Adipocyte (in vitro differentiated cells): Measurements from ENCODE around the gene CARS1.

ENCODE experiments used
- DNase-seq: peaks from one replicate; pipeline ENCODE4 v3.0.0-alpha.2; 2015; ENCODE audit warnings: low read depth
- H3K27me3 ChIP-seq: replicated peaks from 2 replicates; pipeline ENCODE4 v1.7.0; 2013; ENCODE audit warnings: mild to moderate bottlenecking, low read length, moderate library complexity; ENCODE audit not compliant: control insufficient read depth, insufficient read depth
- H3K36me3 ChIP-seq: 2 replicates; pipeline ENCODE4 v1.7.0; 2013; ENCODE audit warnings: low read length, mild to moderate bottlenecking, moderate library complexity; ENCODE audit not compliant: control insufficient read depth, insufficient read depth, severe bottlenecking
- H3K4me1 ChIP-seq: 2 replicates; pipeline ENCODE4 v1.7.0; 2013; ENCODE audit warnings: mild to moderate bottlenecking, low read length, moderate library complexity; ENCODE audit not compliant: control insufficient read depth, insufficient read depth
- H3K4me3 ChIP-seq: 2 replicates; pipeline ENCODE4 v1.7.0; 2013; ENCODE audit warnings: mild to moderate bottlenecking, low read length, moderate library complexity
- H3K9ac ChIP-seq: 2 replicates; pipeline ENCODE4 v1.7.0; 2013; ENCODE audit warnings: mild to moderate bottlenecking, low read length, moderate library complexity
- H3K9me3 ChIP-seq: 2 replicates; pipeline ENCODE4 v1.7.0; 2013; ENCODE audit warnings: mild to moderate bottlenecking, low read length, moderate library complexity; ENCODE audit not compliant: control insufficient read depth

CARS1 gene

DNA sequence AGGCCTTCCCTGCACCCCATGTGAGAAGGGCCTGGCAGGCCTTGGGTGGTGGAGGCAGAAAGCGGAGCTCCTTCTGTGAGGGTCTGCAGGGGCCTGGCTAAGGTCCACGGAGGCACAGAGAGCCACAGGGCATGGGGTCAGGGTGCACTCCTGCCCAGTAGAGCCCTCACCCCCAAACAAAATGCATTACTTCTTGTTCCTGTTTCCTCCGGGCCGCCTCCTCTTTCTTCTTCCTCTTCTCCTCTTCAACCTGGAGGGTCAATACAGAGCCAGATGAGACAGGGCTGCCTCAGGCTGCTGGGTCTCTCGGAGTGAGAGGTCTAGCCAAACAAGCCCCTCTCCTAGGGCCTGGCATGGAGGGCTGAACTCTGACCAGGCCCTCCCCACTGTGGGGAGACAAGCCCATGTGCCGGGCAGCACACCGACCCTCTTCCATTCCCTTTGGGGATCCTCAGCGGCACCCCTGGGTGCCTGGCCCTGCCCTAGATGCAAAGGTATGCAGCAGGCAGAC lies 54.8 kb downstream of the CARS1 start:
- Histone ChIP-seq H3K4me3 (no peak overlapping the region), H3K4me1 (peaks cover 7% of the 10 kb centered on the region), H3K36me3 (peaks cover 84% of the 10 kb centered on the region), H3K9ac (no peak overlapping the region), H3K9me3 (no peaks in the 10 kb centered on the region), H3K27me3 (no peaks in the 10 kb centered on the region)
- no peak for DNase-seq

DNA sequence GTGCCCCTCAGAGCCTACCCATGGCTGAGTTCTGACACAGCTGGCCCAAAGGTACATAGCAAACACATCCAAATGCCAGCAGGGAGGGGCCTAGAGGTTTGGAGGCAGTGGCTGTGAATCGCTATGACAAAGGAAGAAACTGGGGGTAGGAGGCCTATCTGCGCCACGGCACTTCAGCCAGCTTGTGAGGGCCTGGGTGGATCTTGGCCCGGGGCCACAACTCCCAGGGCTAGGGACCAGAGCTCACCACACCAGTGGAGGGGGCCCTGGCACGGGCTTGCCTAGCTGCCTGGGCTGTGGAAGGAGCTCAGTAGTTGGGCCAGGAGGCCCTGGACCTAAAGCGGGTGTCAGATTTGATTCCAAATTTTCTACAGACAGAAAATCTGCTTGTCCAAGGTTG lies 55.7 kb downstream of the CARS1 start:
- H3K4me3 ChIP-seq = no peak overlapping the region
- H3K9me3 ChIP-seq = no peaks in the 10 kb centered on the region
- peaks cover 81% of the 10 kb centered on the region for H3K36me3 ChIP-seq
- no peak overlapping the region for H3K9ac ChIP-seq
- peaks cover 7% of the 10 kb centered on the region for H3K4me1 ChIP-seq
- DNase-seq = no peak
- H3K27me3 ChIP-seq = no peaks in the 10 kb centered on the region

- peaks cover 69% of the 10 kb centered on the region for H3K36me3 ChIP-seq
- no peak overlapping the region for H3K4me3 ChIP-seq
- peak; percentile 33 for DNase-seq
- H3K27me3 ChIP-seq = no peaks in the 10 kb centered on the region
- H3K9ac ChIP-seq = no peak overlapping the region
- H3K4me1 ChIP-seq = peaks cover 7% of the 10 kb centered on the region
- H3K9me3 ChIP-seq = no peaks in the 10 kb centered on the region
Observed at GRCh38 chr11:3000032-3000961, 56.9 kb downstream of the CARS1 start.

- H3K4me3 ChIP-seq = no peak overlapping the region
- H3K9ac ChIP-seq = no peak overlapping the region
- peaks cover 63% of the 10 kb centered on the region for H3K36me3 ChIP-seq
- H3K4me1 ChIP-seq = peaks cover 7% of the 10 kb centered on the region
- no peak for DNase-seq
- no peaks in the 10 kb centered on the region for H3K27me3 ChIP-seq
- H3K9me3 ChIP-seq = no peaks in the 10 kb centered on the region
Observed at GRCh38 chr11:2999464-2999998, 57.7 kb downstream of the CARS1 start.

- Histone ChIP-seq H3K9me3 (no peaks in the 10 kb centered on the region), H3K36me3 (peaks cover 50% of the 10 kb centered on the region)
- DNase-seq = no peak
Observed at GRCh38 chr11:2998073-2998850, 59.0 kb downstream of the CARS1 start.

GRCh38 chr11:2997406-2997805 lies 59.8 kb downstream of the CARS1 start:
- H3K36me3 ChIP-seq = peaks cover 41% of the 10 kb centered on the region
- H3K4me3 ChIP-seq = no peak overlapping the region
- peaks cover 7% of the 10 kb centered on the region for H3K4me1 ChIP-seq
- no peaks in the 10 kb centered on the region for H3K27me3 ChIP-seq
- no peak overlapping the region for H3K9ac ChIP-seq
- DNase-seq = no peak
- no peaks in the 10 kb centered on the region for H3K9me3 ChIP-seq

More at GRCh38 chr11:2998073-2998850, 59.0 kb downstream of the CARS1 start:
- no peak overlapping the region for H3K9ac ChIP-seq
- H3K4me3 ChIP-seq = no peak overlapping the region
- H3K27me3 ChIP-seq = no peaks in the 10 kb centered on the region
- H3K4me1 ChIP-seq = peaks cover 7% of the 10 kb centered on the region

DNA sequence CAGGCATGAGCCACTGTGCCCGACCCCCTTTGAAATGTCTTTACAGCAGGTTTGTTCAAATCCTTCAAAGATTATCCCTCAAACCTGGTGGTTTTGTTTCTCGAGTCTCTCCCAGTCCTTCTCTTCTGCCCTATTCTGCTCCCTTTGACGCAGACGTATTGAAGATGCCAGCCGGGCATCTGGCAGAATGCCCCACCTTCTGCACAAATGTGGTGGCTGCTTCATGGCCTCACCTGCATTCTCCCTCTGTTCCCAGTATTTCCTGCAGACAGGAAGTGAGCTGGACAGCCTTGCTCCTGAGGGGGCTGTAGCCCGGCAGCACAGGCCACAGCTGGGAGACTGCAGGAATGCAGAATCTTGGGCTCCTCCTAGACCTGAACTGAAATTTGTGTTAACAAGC lies 60.2 kb downstream of the CARS1 start:
- Histone ChIP-seq H3K9ac (no peak overlapping the region), H3K4me1 (peaks cover 7% of the 10 kb centered on the region)
- no peak for DNase-seq

DNA sequence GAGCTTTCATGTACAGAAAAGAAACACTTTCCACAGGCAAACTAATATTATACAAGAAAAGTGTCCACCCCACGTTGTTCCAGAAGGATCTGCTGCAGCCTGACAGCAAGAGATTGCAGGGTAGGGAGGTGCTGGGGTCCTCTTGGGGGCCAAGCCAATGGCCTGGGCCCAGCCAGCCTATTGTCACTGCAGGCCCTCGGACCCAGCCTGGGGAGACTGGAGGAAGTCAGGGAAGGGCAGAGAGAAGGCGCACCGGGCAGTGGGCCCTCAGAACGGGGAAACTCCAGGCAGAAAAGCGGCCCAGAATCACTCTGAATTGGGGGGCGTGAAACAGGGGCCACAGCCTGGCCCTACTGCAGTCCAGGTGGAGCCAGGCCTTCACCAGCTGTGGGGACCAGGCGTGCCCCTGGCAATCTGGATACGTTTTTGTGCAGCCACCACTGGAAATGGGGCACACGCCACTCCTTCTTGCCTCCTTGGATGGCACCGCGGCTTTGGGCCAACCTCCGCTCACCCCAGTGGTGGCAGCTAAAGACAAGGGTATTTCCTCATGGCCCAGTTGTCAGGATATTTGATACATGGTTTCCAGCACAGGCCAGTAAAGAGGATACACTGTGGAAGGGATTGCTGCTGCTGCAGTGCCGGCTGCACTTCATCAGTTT lies 61.2 kb downstream of the CARS1 start:
- peaks cover 28% of the 10 kb centered on the region for H3K36me3 ChIP-seq
- no peaks in the 10 kb centered on the region for H3K27me3 ChIP-seq
- no peak overlapping the region for H3K4me3 ChIP-seq
- H3K9ac ChIP-seq = no peak overlapping the region
- DNase-seq = no peak
- peaks cover 6% of the 10 kb centered on the region for H3K4me1 ChIP-seq
- H3K9me3 ChIP-seq = no peaks in the 10 kb centered on the region

More for the DNA sequence above, 60.2 kb downstream of the CARS1 start:
- H3K36me3 ChIP-seq = peaks cover 37% of the 10 kb centered on the region
- no peaks in the 10 kb centered on the region for H3K27me3 ChIP-seq
- no peak overlapping the region for H3K4me3 ChIP-seq
- H3K9me3 ChIP-seq = no peaks in the 10 kb centered on the region

GRCh38 chr11:2995031-2995561 lies 62.1 kb downstream of the CARS1 start:
- H3K4me1 ChIP-seq = peaks cover 5% of the 10 kb centered on the region
- no peaks in the 10 kb centered on the region for H3K9me3 ChIP-seq
- H3K36me3 ChIP-seq = peaks cover 18% of the 10 kb centered on the region
- DNase-seq = no peak
- no peak overlapping the region for H3K4me3 ChIP-seq
- no peaks in the 10 kb centered on the region for H3K27me3 ChIP-seq
- H3K9ac ChIP-seq = no peak overlapping the region

DNA sequence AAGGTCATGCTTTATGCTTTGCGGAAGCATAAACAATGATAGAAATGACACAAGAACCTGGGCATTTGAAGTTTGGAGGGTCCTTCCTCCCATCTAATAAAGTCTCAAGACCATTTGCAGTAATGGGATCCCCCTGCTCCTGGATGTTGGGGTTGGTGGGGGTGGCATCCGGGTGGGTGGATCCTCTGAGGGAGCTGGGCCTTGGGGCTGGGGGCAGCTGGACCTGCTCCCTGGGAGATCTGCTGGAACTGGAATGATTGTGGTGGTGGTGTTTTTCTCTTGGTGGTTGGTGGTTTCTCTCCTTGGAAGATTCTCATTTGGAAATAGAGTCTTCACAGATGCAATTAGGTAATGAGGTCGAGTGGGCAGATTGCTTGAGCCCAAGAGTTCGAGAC lies 62.9 kb downstream of the CARS1 start:
- no peaks in the 10 kb centered on the region for H3K27me3 ChIP-seq
- no peak overlapping the region for H3K4me3 ChIP-seq
- no peak for DNase-seq
- H3K9me3 ChIP-seq = no peaks in the 10 kb centered on the region
- no peak overlapping the region for H3K9ac ChIP-seq
- peaks cover 13% of the 10 kb centered on the region for H3K4me1 ChIP-seq
- H3K36me3 ChIP-seq = peaks cover 11% of the 10 kb centered on the region
